HG03378 (cell line): ENCODE results near the gene BRMS1L.
"Not testable (repeated sequence)": the region's sequence is repeated elsewhere in the genome, so short reads cannot be mapped to it uniquely, and the experiment has no call there.

Source experiments
- ATAC-seq: cut with Tn5 transposase; IDR thresholded peaks from one replicate; pipeline ENCODE4 v1.9.1; 2021; ENCODE audit warnings: mild to moderate bottlenecking, moderate library complexity; ENCODE audit not compliant: unreplicated experiment

BRMS1L gene

GRCh38 chr14:35826218-35826951, at the start of gene BRMS1L:
Gene BRMS1L, plus strand, starts transcription at chr14:35826338. Its CDS starts 179 bp downstream, at chr14:35826517.
- peak; percentile 99 for ATAC-seq

- no peak for ATAC-seq
These were observed 49.3 kb upstream of the BRMS1L start for GRCh38 chr14:35776823-35777222.

- not testable (repeated sequence) for ATAC-seq
These were observed 48.6 kb upstream of the BRMS1L start for GRCh38 chr14:35777550-35777949.

- ATAC-seq, result no peak
These were observed 46.8 kb upstream of the BRMS1L start for GRCh38 chr14:35779368-35779767.

- no peak for ATAC-seq
These were observed 42.4 kb upstream of the BRMS1L start for GRCh38 chr14:35783699-35784098.

GRCh38 chr14:35786856-35787255, 39.3 kb upstream of the BRMS1L start:
- no peak for ATAC-seq

GRCh38 chr14:35789651-35790050, 36.5 kb upstream of the BRMS1L start:
- no peak for ATAC-seq

GRCh38 chr14:35797796-35798195, 28.3 kb upstream of the BRMS1L start:
- ATAC-seq, result no peak

- no peak for ATAC-seq
These were observed 19.9 kb upstream of the BRMS1L start for GRCh38 chr14:35806006-35806907.

- ATAC-seq, result no peak
These were observed 18.8 kb upstream of the BRMS1L start for GRCh38 chr14:35807131-35807961.

GRCh38 chr14:35808076-35808637, 18.0 kb upstream of the BRMS1L start:
- no peak for ATAC-seq

- ATAC-seq, result peak; percentile 94
These were observed 17.2 kb upstream of the BRMS1L start, which contains the start of gene RALGAPA1 for GRCh38 chr14:35808638-35809563. Gene RALGAPA1, minus strand, starts transcription at chr14:35809295. Its CDS starts 460 bp downstream, at chr14:35808835.

GRCh38 chr14:35809597-35809996, 16.5 kb upstream of the BRMS1L start:
- no peak for ATAC-seq

GRCh38 chr14:35810963-35811362, 15.2 kb upstream of the BRMS1L start:
- ATAC-seq, result no peak

GRCh38 chr14:35814371-35815005, 11.7 kb upstream of the BRMS1L start:
- peak; percentile 66 for ATAC-seq

GRCh38 chr14:35818346-35819115, 7.6 kb upstream of the BRMS1L start:
- no peak for ATAC-seq

GRCh38 chr14:35819591-35820540, 6.3 kb upstream of the BRMS1L start:
- no peak for ATAC-seq
